Non-pigmented ciliary epithelial cell (primary cell): ENCODE data around the gene PHF12.

ENCODE experiments used
- DNase-seq: peaks from one replicate; pipeline ENCODE4 v3.0.0-alpha.2; 2010; ENCODE audit warnings: low read depth

PHF12 gene

DNA sequence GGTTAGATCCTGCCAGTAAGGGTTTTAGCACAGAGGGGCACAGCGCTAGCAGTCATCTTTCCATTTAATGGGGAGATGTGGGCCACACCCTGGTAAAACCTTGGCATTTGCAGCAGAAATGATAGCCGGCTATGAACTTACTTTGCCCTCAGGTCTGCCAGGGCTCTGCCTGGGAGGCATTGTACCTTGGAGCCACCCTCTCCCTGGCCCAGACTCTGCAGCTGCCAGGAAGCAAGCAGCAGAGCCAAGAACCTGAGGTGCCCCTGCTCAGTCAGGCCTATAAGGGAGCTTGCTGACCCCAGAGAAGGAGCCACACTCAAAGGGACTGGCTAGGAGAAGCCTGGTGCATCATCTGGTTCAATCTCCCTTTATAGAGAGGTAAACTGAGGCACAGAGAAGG lies 23.7 kb upstream of the PHF12 start:
- no peak for DNase-seq

DNA sequence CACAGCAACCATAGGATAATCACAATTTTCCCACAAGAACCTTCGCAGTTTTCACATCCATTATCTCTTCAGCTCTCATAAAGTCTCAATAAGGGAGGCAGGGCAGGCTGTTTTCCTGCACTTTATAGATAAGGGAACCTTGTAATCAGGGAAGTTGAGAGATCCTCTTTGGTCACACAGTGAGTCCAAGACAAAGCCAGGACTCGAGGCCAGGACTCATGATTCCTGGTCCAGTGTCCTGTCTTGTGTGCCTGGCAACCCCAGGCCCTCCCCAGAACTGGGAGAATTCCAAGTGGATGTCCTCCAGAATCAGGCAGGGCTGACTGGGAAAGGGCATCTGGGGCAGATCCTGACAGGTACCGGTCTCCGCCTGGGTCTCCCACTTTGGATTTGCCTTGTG lies 23.1 kb upstream of the PHF12 start:
- DNase-seq, result no peak

DNA sequence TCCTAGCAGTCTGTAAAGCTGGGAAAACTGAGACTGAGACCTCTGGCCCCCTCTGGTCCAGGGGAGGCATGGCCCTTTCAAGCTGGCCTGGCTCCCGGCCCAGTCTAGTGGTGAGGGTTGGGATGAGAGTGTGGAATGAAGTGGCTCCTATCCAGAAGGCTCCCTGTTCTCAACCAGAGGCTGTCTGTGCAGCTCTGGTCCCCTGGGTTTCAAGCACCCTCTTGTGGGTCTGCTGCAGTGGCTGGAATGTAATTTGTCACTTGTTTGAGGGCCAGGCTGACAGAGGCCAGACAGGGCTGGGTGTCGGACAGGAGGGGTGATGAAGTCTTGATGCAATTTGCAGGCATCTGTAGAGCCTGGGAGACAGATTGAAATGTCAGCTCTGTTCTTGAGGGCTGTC lies 22.1 kb upstream of the PHF12 start:
- no peak for DNase-seq

DNA sequence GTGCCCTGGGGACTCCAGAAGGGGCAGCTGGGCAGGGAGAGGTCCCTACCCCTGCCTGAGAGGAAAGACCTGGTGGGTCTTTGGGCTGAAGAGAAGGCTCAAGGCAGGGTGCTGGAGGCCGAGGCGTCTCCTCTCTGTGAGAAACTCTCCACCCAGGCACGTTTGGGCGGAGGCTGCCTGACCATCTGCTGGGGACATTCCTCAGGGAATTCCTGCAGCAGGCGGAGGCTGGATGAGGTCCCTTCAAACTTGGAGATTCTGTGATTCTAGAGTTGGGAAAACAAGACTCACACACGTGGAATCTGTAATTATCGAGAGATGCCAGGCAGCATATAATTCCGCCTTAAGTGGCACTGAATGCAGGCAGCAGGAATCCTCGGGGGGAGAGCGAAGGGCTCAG lies 21.1 kb upstream of the PHF12 start:
- DNase-seq, result no peak

DNA sequence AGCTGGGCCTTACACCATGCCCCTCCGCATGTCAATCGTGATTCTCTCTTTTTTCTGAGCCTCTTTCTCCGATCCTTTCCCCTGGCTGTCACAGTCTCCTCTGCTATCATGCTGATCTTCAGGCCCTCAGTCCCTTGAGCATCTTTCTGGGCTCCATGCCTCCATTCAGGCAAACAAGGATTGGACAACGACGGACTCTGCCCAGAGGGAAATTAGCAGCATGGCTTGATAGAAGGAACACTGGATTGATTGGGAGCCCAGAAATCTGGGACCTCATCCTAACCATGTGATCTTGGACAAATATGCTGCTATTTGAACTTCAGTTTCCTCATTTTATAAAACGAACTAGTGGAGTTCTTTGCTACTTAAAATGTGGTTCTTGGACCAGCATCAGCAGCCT lies 19.6 kb upstream of the PHF12 start:
- no peak for DNase-seq

DNA sequence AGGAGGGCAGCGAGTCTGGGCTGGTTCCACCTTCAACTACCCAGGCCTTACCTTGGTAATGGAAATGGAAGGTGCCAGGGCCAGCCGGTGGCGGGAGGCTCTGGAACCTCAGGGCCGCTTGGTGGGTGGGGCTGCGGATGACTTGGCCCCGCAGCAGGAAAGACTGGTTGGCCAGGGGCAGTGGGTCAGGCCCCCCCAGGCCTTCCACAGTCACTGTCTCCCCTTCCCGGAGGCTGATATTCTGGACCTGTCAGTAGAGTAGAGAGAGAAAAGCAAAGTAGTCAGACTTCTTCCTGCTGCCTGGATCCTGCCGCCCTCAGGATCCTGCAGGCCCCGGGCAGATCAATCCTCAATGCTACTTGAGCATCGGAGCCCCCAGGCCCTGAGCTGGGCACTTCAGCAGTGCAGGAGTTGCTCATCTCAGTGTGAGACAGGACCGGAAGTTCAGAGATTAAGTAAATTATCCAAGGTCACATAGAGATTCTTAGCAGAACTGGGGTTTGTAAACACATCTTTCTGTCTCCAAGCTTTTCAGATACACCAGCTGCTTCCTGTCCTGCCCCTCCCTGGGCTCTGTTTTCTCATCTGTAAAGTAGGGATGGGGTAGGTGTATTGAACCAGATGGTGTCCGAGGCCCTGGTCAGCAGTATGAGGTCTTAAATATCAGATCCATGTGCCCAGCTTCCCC lies 18.5 kb upstream of the PHF12 start:
- DNase-seq, result no peak

DNA sequence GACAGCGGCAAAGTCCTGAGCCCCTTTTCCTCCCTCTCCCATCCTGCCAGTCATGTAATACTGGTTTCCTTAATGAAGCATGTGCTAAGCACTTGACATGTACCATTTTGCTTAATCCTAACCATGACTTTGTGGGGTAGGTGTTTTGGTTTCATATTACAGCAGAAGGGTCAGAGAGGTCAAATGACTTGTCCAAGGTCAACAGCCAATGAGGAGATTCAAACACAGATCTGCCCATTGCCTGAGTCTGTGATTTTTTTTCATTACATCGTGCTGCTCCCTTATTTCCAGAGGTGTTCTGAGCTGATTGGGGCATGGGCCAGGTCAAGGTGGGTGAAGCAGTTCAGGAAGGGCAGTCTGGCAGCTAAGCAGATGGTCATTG lies 17.6 kb upstream of the PHF12 start:
- no peak for DNase-seq

DNA sequence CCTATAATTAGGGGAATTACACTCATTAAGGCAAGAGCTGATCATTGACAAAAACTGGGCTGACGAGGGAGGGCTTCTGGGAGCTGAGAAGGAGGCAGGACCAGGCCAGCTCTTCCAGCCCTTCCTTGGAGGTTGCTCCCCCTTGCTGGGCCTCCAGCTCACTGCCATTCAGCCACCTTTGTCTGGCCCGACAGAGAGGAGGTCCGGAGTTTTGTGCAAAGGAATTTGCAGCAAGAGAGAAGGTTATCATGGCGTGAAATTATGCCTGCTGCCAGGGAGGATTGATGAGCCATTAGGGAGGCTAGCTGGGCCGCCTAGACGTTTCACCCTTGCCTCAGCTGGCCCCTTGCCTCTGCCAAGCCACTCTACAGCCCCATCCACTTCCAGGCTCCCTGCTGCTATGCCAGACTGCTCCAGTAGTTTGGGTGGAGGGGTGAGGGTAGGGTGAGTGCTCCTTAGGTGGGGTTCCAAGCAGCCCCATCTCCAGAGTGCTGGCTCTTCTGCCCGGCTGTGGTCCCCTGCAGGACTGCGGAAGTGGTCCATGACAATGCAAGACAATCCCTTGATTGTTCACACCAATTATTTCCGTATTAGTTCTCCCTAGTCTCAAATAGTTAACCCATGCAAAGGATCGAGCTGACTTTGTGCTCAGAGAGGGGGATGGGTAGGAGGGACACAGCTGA lies 17.1 kb upstream of the PHF12 start:
- no peak for DNase-seq

DNA sequence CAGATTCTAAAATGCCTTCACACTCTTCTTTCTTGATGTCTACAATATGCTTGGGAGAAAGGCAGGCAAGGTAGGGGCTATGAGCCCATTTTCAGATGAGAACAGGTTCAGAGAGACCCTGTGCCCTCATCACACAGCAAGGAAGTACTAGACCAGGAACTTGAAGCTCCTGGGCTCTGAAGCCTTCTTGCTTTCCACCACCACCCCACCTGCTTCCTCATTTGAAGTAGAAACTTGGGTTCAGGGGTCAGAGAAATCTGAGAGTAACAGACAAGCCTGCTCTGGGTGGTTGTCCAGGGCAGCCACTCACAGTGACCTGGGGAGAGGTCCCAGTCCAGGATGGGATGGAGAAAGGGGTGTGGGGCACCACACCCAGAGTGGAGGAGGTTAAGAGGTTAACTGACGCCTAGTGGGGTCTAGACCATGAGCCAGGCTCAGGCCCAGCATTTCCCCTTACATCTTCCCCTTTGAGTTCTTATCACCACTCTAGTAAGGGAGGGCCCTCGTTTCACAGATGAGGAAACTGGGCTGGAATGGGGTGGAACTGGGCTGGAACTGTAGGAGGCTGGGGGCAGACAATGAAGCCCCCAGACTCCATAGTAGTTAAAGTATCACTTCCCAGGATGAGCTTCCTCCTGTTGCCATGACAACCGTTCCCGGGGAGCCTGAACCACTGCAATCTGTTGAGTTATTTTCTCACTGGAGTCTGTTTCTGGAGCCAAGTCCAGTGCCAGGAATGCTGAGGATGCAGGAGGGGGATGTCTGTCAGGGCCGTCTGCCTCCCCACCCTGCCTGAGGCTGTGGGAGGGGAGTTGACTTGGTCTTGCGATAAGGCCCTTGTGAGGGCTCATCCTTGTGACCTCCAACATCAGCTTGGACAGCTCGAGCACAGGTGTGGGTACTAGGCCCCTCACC lies 16.2 kb upstream of the PHF12 start:
- DNase-seq, result no peak

DNA sequence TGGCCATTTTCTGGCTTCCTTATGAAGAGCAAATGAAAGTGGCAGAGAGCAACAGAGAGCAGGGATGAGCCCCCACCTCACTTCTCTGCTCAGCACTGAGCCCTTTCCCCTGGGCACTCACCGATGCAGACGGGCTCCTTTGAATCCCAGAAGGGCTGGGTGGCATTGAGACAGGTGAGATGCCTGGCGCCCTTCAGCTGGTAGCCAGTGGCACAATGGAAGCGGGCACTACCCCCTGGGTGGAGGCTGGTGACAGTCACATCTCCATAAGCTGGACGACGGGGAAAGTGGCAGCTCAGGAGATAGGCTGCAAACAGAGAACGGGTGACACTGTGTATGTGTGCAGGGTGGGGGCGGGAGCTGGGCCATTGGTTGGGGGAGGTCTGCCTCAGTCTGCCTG lies 12.5 kb upstream of the PHF12 start:
- DNase-seq, result no peak

DNA sequence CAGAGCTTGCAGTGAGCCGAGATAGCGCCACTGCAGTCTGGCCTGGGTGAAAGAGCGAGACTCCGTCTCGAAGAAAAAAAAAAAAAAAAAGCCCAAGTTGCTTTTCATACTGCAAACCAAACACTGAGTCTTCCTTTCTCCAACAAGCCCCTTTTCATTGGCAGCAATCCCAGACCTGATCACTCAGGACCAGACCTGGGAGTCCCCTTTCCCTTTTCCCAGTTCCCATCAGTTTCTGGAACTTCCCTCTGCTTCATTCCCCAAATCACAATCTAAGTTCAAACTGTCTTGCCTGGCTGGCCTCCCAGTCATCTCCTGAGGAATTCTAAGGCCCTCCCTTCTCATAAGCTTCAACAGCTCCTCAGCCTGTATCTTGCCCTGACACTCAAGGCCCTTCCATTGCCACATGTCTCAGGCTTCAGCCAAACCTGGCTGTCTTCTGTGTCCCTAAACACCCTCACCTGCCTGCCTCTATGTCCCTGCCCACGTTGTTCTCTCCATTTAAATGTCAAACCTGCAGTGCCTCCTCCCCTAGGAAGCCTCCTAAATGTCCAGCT lies 11.8 kb upstream of the PHF12 start:
- no peak for DNase-seq

DNA sequence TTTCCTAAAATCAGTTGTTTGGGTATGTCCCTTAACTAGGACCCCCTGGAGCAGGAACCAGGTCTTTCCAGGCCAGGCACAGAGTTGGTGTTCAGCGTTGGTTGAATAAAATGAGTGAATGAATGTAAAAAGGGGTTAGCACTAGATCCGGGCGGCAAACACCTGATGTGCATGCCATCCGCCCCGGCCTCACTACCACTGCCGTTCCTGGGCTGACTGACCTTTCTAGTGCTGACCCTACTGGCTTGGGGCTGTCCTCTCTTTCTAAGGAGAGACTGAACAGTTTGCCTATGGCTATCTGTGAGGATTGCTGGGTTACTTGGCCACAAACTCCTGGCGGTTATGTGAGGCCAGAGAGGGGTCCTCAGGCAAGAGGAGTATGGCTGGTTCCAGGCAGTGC lies 10.1 kb upstream of the PHF12 start:
- DNase-seq, result no peak

DNA sequence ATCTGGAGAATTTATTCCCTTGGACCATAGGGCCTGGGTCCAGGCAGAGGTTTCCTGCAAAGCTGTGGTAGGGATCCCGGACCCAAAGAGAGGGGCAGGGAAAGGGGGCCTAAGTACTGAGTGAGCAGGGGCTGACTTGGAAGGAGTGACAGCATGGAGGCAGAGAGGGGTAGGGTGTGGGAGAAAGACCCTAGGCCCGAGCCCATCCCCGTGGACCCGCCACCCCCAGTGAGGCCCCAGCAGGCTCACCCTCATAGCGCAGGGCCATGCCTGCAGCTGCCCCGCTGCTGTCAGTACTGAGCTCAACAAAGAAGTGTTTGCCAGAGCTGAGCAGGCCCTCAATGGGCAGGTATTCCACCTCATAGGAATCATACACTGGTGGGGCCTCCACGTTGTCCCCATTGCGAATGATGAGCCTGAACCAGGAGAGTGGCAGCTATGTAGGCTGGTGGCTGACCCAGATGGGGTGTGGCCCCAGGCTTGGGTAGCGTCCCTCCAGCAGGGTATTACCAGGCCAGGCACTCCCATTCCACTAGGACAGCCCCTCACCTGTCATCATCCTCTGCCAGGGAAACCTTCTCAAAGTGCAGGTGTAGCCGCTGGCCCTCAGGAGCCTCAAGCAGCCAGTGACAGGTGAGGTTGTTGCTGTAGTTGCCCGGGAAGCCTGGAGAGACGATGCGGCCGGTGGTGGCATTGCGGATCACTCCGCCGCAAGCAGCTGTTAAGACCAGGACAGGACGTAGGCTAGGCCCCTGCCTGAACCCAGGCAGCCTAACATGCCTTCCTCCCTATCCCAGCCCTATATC lies 9.1 kb upstream of the PHF12 start:
- no peak for DNase-seq

DNA sequence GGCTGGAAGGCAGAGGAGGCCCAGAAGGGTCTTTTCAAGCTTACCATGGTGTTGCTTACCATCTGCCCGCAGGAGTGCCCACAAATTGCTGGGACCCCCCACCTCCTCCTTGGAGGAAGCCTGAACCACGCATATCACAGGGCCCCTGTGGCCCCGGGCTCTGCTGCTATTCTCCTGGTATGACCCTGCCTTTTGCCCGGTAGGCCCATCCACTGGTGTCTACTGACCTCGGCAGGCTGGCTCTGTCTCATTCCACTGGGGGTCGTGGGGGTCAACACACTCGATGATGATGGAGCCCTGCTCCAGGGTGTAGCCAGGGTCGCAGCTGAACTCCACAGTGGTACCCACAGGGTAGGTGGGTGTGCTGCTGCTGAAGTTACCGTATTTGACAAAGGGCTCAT lies 8.2 kb upstream of the PHF12 start:
- no peak for DNase-seq

DNA sequence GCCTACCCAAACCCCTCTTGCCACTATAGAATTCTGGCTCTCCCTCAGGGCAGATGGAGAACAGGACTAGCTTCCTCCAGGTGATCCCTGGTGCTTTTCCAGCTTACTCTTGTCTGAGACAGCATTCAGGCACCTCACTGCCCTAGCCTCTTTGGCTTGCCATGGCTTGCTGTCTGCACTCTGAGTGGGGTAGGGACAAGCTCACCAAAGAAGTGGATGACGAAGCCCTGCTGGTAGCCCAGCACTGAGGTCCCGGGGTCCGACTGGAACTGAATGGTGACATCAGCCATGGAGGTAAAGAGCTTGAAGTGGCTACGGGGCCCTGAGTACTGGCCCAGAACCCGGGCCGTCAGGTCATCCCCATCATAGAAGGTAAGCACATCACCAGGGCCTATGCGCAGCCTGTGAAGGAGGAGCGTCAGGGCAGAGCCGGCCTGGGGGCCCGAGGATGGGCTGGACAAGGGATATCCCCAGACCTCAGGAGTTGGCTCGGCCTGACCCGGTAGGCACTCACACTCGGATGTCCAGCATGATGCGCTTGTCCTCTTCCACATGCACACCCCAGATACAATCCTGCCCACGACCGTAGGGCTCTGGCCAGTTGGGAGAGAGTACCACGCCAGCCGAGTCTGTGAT lies 7.6 kb upstream of the PHF12 start:
- no peak for DNase-seq

DNA sequence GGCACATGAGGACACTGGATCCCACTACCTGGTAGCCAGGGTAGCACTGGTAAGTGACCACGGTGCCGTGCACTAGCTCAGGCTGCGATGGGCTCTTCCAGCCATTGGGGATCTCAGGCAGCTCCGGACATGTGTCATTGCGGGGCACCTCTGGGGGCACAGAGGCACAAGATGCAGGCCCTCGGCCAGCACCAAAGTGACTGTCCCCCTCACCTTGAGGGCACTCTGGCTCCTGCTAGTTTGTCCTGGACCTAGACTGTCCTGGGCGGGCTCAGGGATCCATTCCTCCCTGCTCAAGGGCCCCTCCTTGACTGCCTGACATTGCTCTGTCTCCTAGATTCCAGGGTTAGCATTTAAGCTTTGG lies 6.7 kb upstream of the PHF12 start:
- DNase-seq, result no peak

DNA sequence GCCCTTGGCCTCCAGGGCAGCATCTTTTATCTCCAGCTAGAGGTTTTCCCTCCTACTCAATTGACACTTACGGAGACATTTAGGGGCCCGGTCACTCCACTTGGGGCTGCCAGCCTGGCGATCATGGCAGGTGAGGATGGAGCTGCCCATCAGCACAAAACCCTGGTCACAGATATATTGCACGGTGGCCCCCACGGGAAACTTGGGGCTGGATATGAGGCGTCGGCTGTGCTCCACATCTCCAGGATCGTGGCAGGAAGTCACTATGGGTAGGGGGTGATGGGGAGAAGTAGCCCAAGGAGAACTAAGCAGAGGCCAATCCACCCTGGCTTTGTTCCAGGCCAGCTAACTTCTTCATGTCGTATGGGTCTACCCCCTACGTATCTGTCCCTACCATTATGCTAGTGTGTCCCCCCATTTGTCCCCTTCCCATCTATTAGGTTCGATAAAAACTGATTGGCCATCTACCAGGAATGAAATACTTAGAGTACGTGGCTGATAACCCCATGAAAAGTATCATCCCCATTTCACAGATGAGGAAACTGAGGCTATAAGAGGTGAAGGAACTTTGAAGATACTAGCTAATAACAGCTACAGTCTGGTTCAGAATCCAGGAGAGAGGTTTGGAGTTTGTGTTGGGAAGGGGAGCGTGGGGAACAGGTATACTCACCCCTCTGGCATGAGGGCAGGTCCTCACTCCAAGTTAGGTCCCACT lies 6.1 kb upstream of the PHF12 start:
- no peak for DNase-seq

DNA sequence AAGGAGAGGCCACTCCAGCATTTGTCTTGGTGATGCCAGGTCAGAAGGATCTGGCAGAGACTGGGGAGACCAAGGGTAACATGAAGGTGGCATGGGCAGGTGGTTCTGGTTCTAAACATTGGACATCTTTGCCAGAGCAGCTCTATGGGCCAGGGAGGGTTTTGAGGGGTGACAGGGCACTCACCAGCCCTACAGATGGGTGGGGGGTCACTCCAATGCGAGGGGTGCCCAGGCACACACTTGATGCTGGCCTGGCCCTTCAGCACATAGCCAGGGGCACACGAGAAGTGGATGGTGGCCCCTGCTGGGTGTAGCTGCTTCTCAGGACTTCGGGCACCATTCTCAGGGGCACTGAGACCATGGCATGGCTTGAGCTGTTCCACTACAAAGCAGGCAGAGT lies 5.5 kb upstream of the PHF12 start:
- no peak for DNase-seq

DNA sequence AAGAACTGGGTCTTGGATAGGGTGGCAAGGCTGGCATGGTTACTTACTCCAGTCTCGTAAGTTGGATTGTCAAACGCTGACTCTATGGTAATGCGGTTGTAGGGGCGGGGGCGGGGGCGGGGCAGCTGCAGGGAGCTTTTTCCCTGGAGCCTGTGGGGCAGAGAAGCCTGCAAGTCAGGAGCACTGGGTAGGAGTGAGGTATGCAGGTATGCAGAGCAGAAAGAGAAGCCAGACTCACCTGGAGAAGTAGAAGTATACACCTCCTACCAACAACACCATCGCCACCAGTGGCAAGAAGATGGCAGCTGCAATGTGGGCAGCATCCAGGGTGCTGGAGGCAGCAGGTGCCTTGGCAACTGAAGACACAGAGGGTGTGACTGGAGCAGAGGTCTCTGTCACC lies 4.8 kb upstream of the PHF12 start:
- DNase-seq, result no peak

DNA sequence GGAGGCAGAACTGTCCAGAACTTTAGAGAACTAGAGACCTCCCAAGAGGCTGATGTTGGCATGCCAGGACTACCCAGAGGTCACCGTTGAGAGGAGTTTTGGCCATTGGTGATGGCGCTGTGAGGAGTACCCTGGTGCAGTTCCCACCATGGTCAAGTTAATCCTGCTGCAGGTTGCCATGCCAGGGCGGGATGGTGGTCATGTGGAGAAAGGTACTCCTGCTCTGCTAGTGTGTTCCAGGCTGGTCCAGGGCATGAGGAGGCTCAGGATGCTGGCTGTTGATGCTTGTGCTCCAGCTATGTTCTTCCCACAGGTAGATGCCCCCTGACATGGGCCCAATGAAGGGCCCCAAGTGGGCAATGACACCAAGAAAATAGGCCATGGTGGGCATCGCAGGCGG lies 4.1 kb upstream of the PHF12 start:
- DNase-seq, result no peak

DNA sequence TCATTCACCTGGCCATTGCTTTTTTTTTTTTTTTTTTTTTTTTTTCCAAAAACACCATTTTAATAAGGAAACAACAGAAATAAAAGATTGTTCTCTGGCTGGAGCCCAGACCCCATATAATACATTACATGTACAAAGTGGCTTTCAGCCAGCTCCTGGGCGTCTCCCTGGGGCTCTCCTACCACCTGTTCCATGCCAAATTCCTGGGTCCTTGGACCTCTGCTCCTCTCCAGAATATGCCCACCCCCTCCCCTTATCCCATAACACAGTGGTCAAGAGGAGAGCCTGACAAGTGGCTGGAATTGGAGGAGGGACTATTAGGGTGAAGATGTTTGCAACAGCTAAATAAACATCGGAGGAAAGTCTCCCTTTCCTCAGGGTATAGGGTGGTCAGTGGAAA lies 3.6 kb upstream of the PHF12 start:
- DNase-seq, result no peak
